HG03432 (cell line): ENCODE results near the gene COL4A5.

Experiments
- ATAC-seq: cut with Tn5 transposase; IDR thresholded peaks from one replicate; pipeline ENCODE4 v1.9.1; 2021; ENCODE audit warnings: mild to moderate bottlenecking, moderate library complexity; ENCODE audit not compliant: unreplicated experiment

COL4A5 gene

GRCh38 chrX:108640817-108641216 lies 201.2 kb downstream of the COL4A5 start:
- peak; percentile 74 for ATAC-seq

- ATAC-seq: no peak
Observed at GRCh38 chrX:108641589-108642272, 202.1 kb downstream of the COL4A5 start.

DNA sequence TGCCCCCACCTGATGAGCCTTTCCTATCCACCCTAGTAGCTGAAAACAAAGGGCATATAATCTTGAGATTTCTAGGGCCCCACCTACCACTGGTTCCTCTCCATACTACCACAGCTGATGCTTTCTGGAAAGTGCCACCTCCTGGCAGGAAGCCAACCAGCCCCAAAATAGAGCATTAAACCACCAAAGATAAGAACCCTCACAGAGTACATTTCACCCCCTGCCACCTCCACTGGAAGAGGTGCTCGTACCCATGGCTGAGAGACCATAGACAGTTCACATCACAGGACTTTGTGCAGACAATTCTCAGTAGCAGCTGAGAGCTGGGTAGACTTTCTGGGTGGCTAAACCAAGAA lies 202.6 kb downstream of the COL4A5 start:
- no peak for ATAC-seq

DNA sequence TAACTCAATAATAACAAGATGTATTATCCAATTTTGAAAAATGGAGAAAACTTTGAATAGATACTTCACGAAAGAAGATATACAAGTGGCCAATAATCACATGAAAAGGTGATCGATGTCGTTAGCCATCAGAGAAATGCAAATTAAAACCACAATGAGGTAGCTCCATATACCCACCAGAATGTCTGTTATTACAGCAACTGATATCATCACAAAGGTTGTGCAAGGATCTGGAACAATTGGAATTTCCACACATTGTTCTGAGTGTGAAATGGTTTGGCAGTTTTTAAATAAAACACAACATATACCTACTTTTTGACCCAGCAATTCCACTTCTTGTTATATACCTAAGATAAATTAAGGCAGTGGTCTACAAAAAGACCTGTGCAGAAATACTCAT lies 225.1 kb downstream of the COL4A5 start:
- no peak for ATAC-seq

DNA sequence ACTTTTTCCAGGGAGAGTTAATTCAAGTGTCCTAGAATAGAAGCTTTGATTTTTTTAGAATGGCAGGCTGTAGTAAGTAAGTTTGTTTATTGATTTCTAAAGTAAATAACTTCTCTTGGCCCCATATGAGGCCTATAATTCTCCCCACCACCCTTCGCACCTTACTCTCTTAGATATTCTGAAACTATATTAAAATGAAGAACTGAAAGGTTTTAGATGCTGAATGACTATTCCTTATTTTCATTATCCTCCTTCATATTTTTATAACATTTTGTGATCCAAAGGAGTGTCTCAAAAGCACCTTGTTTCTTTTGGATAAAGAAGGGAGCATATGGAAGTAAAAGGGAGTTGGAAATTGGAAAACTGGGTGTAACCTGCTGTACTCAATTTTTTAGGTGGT lies 226.5 kb downstream of the COL4A5 start:
- no peak for ATAC-seq

DNA sequence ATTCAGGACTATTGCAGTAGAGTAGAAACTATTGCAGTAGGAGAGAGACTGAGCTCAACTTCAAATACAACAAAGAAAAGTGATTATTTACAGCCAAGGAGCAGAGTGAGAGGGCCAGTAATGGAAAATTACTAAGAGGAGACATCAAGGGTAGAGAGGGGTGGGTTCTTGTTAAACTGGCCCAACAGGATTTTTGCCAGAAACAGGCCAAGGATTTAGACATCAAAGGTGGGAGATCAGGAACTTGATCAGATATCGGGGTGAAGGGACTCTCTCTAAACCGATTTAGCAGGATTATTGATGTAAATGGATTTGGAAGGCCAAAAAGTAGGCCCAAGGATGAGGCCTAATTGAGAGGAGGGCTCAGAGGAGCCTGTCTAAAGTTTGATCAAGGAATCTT lies 231.9 kb downstream of the COL4A5 start:
- ATAC-seq: no peak

DNA sequence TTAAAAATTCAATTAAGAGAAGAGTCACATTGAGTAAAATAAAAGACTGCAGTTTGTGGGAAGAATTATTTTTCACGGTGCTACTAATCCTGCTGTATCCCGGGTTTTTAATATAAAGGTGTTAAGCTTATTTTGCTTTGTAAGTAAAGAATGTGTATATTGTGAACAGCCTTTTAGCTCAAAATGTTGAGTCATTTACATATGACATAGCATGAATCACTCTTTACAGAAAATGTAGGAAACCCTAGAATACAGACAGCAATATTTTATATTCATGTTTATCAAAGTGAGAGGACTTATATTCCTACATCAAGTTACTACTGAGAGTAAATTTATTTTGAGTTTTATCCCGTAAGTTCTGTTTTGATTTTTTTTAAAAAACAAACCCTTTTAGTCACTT lies 257.1 kb downstream of the COL4A5 start:
- no peak for ATAC-seq

GRCh38 chrX:108699368-108699767 lies 259.7 kb downstream of the COL4A5 start:
- peak; percentile 50 for ATAC-seq

DNA sequence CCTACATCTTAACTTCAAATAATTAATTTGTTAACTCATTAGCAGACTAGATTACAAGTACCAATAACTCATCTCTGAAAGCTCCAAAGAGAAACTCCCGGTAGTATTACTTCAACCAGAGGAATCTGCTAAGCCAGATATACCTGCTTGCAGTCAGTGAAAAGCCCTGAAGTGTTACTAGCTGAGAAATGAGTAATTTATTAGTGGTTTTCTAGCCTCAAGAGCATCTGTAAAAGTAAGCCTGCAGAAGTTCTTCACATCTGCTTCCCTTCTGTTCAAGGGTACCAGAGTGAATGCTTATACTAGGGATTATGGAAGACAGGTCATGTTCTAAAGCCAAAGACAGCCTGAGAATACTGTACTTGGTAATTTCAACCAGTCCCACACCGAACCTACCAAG lies 262.0 kb downstream of the COL4A5 start:
- ATAC-seq: no peak

DNA sequence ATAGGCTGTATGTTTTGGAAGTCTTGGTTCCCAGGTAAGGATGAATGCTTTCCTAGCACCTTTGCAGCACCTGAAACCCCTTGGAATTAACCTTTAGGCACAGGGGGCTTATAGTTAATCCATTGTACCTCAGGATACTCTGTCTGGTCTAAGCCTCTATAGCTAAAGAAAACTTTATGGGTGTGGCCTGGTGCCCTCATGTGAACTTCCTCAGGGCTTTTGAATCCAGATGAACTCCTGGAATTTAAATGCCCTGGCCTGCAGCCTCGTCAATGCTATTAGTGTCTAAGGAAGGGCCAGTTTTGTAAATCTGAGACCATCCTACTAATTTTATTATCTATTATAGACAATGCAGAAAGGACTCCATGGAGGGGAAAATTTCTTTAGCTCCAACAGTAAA lies 262.9 kb downstream of the COL4A5 start:
- ATAC-seq: no peak

- no peak for ATAC-seq
Observed at GRCh38 chrX:108704839-108705238, 265.2 kb downstream of the COL4A5 start.

DNA sequence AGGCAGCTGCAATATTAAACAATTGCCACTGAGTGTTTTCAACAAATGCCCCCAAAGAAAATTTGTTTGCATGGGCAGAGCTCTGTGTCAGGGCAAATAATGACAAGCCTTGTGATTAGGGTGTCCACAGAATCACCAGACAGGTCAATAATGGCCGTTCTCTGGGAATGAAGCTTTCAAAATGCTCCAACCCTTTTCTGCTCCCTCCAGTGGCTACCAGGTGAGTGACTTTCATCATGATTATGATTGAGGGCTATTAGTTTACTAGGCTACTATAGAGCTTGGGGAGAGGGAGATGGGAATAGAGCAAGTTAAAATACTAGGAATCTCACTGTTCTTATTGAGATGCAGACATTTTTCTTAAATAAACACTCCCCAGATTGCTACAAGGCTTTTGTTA lies 273.2 kb downstream of the COL4A5 start:
- no peak for ATAC-seq

DNA sequence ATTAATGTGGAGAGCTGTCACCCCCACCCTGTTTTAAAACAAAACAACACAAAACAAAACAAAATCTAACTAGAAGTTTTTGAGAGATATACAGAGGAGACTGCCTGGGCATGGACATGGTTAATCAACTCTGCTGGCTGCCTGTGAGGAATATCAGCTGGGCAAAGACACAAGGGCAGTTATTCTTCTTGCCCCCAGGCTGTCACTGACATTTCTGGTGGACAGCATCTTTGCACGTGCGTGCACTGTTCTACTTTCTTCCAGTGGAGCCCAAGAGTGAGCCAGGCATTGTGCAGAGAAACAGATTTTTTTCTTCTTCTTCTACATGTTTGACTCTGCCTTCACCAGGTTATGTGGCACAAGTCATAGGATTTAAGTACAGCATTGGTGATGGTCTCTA lies 282.9 kb downstream of the COL4A5 start:
- ATAC-seq: no peak

DNA sequence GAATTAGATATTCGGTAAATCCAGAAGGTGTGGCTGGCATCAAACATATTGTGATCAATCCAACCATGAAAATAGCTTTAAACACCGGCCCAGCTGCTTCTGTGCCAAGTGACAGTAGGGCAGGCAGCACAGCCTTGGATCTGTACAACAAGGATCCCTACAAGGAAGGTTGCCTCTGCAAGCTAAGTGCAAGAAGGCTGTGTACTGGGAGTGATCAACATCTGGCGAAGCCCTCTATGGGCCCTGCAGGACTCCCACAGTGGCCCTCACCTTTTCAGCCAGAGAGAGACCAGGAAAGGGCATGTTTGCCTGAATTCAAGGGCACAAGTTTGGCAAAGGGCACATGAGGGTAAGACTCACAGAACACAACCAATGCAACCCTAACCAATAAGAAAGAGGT lies 287.1 kb downstream of the COL4A5 start:
- no peak for ATAC-seq

DNA sequence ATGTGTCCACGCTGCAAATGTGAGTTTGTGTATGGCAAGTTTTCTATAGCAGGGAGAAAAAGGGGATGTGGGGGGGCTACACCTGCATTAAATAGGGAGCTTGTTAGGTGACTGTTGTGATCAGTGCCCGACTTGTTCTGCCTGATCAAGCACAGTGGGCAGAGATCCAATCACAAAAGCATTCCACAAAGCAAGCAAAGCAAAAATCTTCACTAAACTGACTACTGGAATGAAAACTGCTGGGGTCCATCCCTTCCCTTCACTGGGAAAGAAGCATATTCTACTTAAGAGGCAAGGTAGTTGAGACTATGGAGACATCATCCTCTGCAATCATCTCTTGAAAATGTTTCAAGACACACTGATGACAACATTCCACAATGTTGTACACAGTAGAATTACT lies 291.5 kb downstream of the COL4A5 start:
- no peak for ATAC-seq

- ATAC-seq: no peak
Observed at GRCh38 chrX:108732630-108733321, 293.1 kb downstream of the COL4A5 start.

GRCh38 chrX:108734426-108734825 lies 294.8 kb downstream of the COL4A5 start:
- ATAC-seq: no peak

DNA sequence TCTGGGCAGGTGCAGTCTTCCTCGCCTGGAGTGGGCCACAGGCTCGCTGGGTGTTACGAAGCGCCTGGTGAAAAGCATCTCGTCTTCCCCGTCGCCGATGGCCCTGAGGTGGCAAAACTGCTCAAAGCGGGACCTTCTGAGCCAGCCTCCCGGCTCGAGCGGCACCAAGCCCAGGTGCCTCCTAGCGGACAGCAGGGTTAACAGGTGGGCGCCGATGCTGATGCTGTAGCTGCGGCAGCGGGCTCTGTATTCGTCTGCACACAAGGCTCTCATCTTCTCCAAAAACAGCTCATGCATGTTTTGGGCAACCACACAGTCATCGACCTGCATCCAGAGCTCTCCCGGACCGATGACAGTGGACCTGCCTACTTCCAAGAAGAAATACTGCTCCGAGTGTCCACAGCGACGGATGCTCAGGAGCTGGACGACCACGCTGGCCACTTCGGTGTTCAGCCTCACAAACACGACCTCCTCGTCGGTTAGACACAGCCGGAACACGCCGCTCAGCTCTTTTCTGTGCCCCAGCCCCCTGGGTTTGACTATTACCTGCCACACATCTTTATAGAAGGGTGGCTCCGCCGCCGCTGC lies 295.5 kb downstream of the COL4A5 start:
- no peak for ATAC-seq

- peak; percentile 32 for ATAC-seq
Observed at GRCh38 chrX:108735679-108736508, 296.3 kb downstream of the COL4A5 start.

- peak; percentile 52 for ATAC-seq
Observed at GRCh38 chrX:108736509-108737479, 297.2 kb downstream of the COL4A5 start, which contains the start of gene IRS4. Gene IRS4, minus strand, starts transcription at chrX:108736563.
